Vagina (tissue), 2 donors: ENCODE results near the gene MARK2.

Experiments
- POLR2A ChIP-seq, 2 donors: fragments of 450-650 bp; IDR thresholded peaks; one replicate each; pipeline ENCODE4 v1.6.1; 2017; ENCODE audit warnings: antibody characterized with exemption in 2 of 2, mild to moderate bottlenecking in 2 of 2, moderate library complexity in 2 of 2
- TF ChIP-seq, protein P1 (sequence below), 3 experiments: fragments of 450-650 bp in 2 of 3; fragments of 200-600 bp in 1 of 3; sonication (generic) in 1 of 3; IDR thresholded peaks; one replicate each; pipeline ENCODE4 v1.5.1; 2017 to 2019; ENCODE audit warnings: antibody characterized with exemption in 3 of 3, mild to moderate bottlenecking in 2 of 3, moderate library complexity in 2 of 3

DNA sequence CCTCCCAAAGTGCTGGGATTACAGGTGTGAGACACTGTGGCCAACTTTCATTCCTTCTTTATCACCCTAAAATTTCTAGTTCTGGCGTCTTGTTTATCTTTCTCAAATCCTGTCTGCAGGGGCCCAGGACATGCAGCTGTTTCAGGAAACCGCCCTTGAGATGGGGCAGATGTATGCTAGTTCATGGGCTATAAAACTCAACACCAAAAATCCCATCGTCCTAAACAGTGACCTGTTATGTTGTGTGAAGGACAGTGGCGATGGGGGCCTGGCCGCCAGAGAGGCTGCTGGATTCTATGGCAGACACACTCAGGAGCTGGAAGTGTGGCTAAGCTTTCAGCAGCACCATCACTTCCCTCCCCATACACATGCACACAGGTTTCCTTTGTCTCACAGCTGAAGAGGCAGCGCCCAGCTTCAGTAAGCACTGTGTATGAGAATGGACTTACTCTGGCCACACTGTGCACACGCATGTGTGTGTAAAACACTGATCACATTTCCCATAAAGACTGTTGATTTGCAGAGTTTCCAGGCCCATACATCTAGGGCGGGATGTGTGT, 36.7 kb downstream of the MARK2 start:
- TF ChIP-seq, protein P1, sequence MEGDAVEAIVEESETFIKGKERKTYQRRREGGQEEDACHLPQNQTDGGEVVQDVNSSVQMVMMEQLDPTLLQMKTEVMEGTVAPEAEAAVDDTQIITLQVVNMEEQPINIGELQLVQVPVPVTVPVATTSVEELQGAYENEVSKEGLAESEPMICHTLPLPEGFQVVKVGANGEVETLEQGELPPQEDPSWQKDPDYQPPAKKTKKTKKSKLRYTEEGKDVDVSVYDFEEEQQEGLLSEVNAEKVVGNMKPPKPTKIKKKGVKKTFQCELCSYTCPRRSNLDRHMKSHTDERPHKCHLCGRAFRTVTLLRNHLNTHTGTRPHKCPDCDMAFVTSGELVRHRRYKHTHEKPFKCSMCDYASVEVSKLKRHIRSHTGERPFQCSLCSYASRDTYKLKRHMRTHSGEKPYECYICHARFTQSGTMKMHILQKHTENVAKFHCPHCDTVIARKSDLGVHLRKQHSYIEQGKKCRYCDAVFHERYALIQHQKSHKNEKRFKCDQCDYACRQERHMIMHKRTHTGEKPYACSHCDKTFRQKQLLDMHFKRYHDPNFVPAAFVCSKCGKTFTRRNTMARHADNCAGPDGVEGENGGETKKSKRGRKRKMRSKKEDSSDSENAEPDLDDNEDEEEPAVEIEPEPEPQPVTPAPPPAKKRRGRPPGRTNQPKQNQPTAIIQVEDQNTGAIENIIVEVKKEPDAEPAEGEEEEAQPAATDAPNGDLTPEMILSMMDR (IDR thresholded peaks at IDR 0.05): no peak
- TF ChIP-seq POLR2A (IDR thresholded peaks at IDR 0.05): no peak
